ENCODE results near the gene PPID. TPM values are rescaled to one million over a fixed set of nuclear protein-coding genes. Genes with fewer than 3 reads are reported as not detected.

Gene PPID
- total RNA-seq, 2 experiments from 2014 or later: 10.7 to 10.8 TPM

GRCh38 chr4:158741326-158742021 is 18.3 kb upstream of the PPID start:
- ChIA-PET CTCF (no interaction called here), POLR2A (no interaction called here)
- H3K4me3 ChIP-seq (ENCODE audit: low read length): no peak overlapping the region
- H3K27me3 Mint-ChIP-seq: peaks cover 6% of the 10 kb centered on the region
- H3K36me3 Mint-ChIP-seq (ENCODE audit: low read depth): no peaks in the 10 kb centered on the region
- H3K4me3 Mint-ChIP-seq: no peak overlapping the region
- H3K4me1 Mint-ChIP-seq (ENCODE audit: low read depth): no peaks in the 10 kb centered on the region
- H3K36me3 ChIP-seq (ENCODE audit: insufficient read depth, low read length): no peaks in the 10 kb centered on the region
- H3K27ac ChIP-seq (ENCODE audit: low read depth in 1 of 2, low read length in 2 of 2): no peak overlapping the region
- TF ChIP-seq CTCF (IDR thresholded peaks at IDR 0.05): no peak
- DNase-seq (no peak), ATAC-seq (ENCODE audit: poor library complexity) (no peak)
- no peaks in the 10 kb centered on the region for H3K27me3 ChIP-seq (ENCODE audit: control insufficient read depth in 1 of 2, insufficient read depth in 2 of 2, low read length in 2 of 2)
- H3K4me1 ChIP-seq (ENCODE audit: insufficient read depth, low read length): no peaks in the 10 kb centered on the region
- H3K27ac Mint-ChIP-seq: no peak overlapping the region
- intact Hi-C loops (cut with DNase I, micrococcal nuclease): no loop called here
- no peaks in the 10 kb centered on the region for H3K9me3 Mint-ChIP-seq
- peaks cover 0 to under 1% of the 10 kb centered on the region in 2 experiments for H3K9me3 ChIP-seq (ENCODE audit: control insufficient read depth in 1 of 2, insufficient read depth in 1 of 2, low read length in 2 of 2)

GRCh38 chr4:158739600-158739999 is 16.4 kb upstream of the PPID start:
- intact Hi-C loops (cut with DNase I, micrococcal nuclease): no loop called here
- TF ChIP-seq CTCF (IDR thresholded peaks at IDR 0.05): no peak
- DNase-seq (no peak), ATAC-seq (ENCODE audit: poor library complexity) (no peak)
- H3K4me1 Mint-ChIP-seq (ENCODE audit: low read depth): no peaks in the 10 kb centered on the region
- no peak overlapping the region for H3K4me3 ChIP-seq (ENCODE audit: low read length)
- H3K27ac ChIP-seq (ENCODE audit: low read depth in 1 of 2, low read length in 2 of 2): no peak overlapping the region
- no peak overlapping the region for H3K4me3 Mint-ChIP-seq
- no peaks in the 10 kb centered on the region for H3K27me3 ChIP-seq (ENCODE audit: control insufficient read depth in 1 of 2, insufficient read depth in 2 of 2, low read length in 2 of 2)
- no peaks in the 10 kb centered on the region for H3K36me3 Mint-ChIP-seq (ENCODE audit: low read depth)
- no peaks in the 10 kb centered on the region for H3K9me3 ChIP-seq (ENCODE audit: control insufficient read depth in 1 of 2, insufficient read depth in 1 of 2, low read length in 2 of 2)
- H3K36me3 ChIP-seq (ENCODE audit: insufficient read depth, low read length): no peaks in the 10 kb centered on the region
- peaks cover 14% of the 10 kb centered on the region for H3K27me3 Mint-ChIP-seq
- ChIA-PET POLR2A (no interaction called here), CTCF (no interaction called here)
- no peaks in the 10 kb centered on the region for H3K4me1 ChIP-seq (ENCODE audit: insufficient read depth, low read length)
- no peak overlapping the region for H3K27ac Mint-ChIP-seq
- H3K9me3 Mint-ChIP-seq: no peaks in the 10 kb centered on the region

GRCh38 chr4:158738866-158739265 is 15.7 kb upstream of the PPID start:
- no peaks in the 10 kb centered on the region for H3K4me1 Mint-ChIP-seq (ENCODE audit: low read depth)
- CTCF ChIA-PET: no interaction called here
- no peak overlapping the region for H3K27ac Mint-ChIP-seq
- DNase-seq (no peak), ATAC-seq (ENCODE audit: poor library complexity) (no peak)
- POLR2A ChIA-PET: no interaction called here
- no peaks in the 10 kb centered on the region for H3K9me3 ChIP-seq (ENCODE audit: control insufficient read depth in 1 of 2, insufficient read depth in 1 of 2, low read length in 2 of 2)
- no peaks in the 10 kb centered on the region for H3K27me3 ChIP-seq (ENCODE audit: control insufficient read depth in 1 of 2, insufficient read depth in 2 of 2, low read length in 2 of 2)
- no peak overlapping the region for H3K4me3 Mint-ChIP-seq
- H3K9me3 Mint-ChIP-seq: no peaks in the 10 kb centered on the region
- no peaks in the 10 kb centered on the region for H3K4me1 ChIP-seq (ENCODE audit: insufficient read depth, low read length)
- no peaks in the 10 kb centered on the region for H3K36me3 Mint-ChIP-seq (ENCODE audit: low read depth)
- no peak overlapping the region for H3K27ac ChIP-seq (ENCODE audit: low read depth in 1 of 2, low read length in 2 of 2)
- H3K4me3 ChIP-seq (ENCODE audit: low read length): no peak overlapping the region
- intact Hi-C loops (cut with DNase I, micrococcal nuclease): no loop called here
- no peaks in the 10 kb centered on the region for H3K36me3 ChIP-seq (ENCODE audit: insufficient read depth, low read length)
- H3K27me3 Mint-ChIP-seq: peaks cover 14% of the 10 kb centered on the region
- no peak for TF ChIP-seq CTCF (IDR thresholded peaks at IDR 0.05)
